HL-60 (cell line): ENCODE data around the gene MEF2B.

Experiments
- DNase-seq, 2 experiments: peaks; one replicate each; pipeline ENCODE4 v3.0.0-alpha.2; 2010 to 2020; ENCODE audit warnings: low read depth in 1 of 2, low spot score in 1 of 2
- H3K27ac ChIP-seq: fragments of 250-450 bp; sonication (Bioruptor Pico); replicated peaks from 2 replicates; pipeline ENCODE4 v1.5.1; 2020; ENCODE audit warnings: mild to moderate bottlenecking, moderate library complexity
- H3K27me3 ChIP-seq: fragments of 250-450 bp; sonication (Bioruptor Pico); 2 replicates; pipeline ENCODE4 v1.5.1; 2021; ENCODE audit warnings: mild to moderate bottlenecking, moderate library complexity; ENCODE audit not compliant: insufficient read depth, poor library complexity, severe bottlenecking
- H3K4me3 ChIP-seq: replicated peaks from 2 replicates; pipeline ENCODE4 v1.5.1; 2011; ENCODE audit warnings: mild to moderate bottlenecking, control low read depth, low read length; ENCODE audit not compliant: insufficient read depth
- GABPA ChIP-seq: IDR thresholded peaks from 2 replicates; pipeline ENCODE4 v1.6.1; 2012; ENCODE audit warnings: low read depth
- POLR2AphosphoS5 ChIP-seq: IDR thresholded peaks from 2 replicates; pipeline ENCODE4 v1.6.1; 2012; ENCODE audit warnings: low read depth
- REST ChIP-seq: IDR thresholded peaks from 2 replicates; pipeline ENCODE4 v1.6.1; 2012; ENCODE audit warnings: low read depth; ENCODE audit not compliant: insufficient replicate concordance
- SPI1 ChIP-seq: IDR thresholded peaks from 2 replicates; pipeline ENCODE4 v1.6.1; 2012; ENCODE audit warnings: low read depth, mild to moderate bottlenecking, borderline replicate concordance
- TF ChIP-seq, protein P1 (sequence below): IDR thresholded peaks from one replicate; pipeline ENCODE4 v1.5.1; 2011; ENCODE audit warnings: low read length, control low read depth, inconsistent platforms; ENCODE audit not compliant: insufficient read depth

The MEF2B gene

GRCh38 chr19:19098084-19098702 lies 71.9 kb downstream of the MEF2B start:
- TF ChIP-seq, protein P1, sequence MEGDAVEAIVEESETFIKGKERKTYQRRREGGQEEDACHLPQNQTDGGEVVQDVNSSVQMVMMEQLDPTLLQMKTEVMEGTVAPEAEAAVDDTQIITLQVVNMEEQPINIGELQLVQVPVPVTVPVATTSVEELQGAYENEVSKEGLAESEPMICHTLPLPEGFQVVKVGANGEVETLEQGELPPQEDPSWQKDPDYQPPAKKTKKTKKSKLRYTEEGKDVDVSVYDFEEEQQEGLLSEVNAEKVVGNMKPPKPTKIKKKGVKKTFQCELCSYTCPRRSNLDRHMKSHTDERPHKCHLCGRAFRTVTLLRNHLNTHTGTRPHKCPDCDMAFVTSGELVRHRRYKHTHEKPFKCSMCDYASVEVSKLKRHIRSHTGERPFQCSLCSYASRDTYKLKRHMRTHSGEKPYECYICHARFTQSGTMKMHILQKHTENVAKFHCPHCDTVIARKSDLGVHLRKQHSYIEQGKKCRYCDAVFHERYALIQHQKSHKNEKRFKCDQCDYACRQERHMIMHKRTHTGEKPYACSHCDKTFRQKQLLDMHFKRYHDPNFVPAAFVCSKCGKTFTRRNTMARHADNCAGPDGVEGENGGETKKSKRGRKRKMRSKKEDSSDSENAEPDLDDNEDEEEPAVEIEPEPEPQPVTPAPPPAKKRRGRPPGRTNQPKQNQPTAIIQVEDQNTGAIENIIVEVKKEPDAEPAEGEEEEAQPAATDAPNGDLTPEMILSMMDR = no peak
- no peak for TF ChIP-seq POLR2AphosphoS5
- TF ChIP-seq SPI1 = no peak
- TF ChIP-seq GABPA = no peak
- TF ChIP-seq REST = no peak
- Histone ChIP-seq H3K27ac (no peak overlapping the region), H3K4me3 (no peak overlapping the region), H3K27me3 (no peaks in the 10 kb centered on the region)
- no peak for DNase-seq

DNA sequence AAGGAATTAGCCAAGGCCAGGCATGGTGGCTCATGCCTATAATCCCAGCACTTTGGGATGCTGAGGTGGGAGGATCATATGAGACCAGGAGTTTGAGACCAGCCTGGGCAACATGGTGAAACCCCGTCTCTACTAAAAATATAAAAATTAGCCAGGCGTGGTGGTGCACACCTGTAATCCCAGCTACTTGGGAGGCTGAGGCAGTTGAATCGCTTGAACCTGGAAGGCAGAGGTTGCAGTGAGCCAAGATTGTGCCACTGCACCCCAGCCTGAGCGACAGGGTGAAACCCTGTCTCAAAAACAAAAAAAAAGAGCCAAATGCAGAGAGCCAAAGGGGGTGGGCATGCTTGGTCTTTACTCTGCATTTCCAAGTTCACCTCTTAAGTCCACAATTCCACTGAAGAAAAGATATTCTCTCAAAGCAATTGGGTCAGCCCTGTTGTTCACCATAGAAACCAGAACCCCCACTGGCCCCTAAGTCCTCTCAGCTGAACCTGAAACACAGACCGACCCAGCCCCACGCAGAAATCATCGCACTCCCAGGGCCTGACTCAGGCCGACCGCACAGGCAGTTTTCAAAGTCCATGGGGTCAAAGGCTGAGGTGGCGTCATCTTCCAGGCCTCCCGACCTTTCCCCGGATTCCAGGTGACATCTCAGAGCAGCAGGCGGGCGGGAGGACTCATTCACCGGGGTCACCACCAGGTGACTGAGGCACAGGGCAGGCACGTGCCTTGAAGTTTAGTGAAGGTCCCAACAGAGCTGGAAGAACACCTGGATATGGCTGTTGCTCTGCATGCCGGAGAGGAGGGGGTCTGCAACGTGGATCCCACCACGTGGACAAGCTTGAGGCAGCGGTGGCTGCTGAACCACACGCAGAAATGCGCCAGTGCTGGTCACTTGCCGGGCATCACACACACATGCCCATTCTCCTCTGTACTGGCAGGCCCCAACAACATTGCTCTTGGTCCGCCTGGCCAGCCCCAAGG lies 73.1 kb downstream of the MEF2B start:
- Histone ChIP-seq H3K27me3 (no peaks in the 10 kb centered on the region), H3K27ac (no peak overlapping the region), H3K4me3 (no peak overlapping the region)
- DNase-seq = no peak
- TF ChIP-seq REST (no peak), GABPA (no peak), POLR2AphosphoS5 (no peak), SPI1 (no peak)
- TF ChIP-seq, protein P1 = no peak

GRCh38 chr19:19095691-19096090 lies 74.4 kb downstream of the MEF2B start:
- Histone ChIP-seq H3K4me3 (no peak overlapping the region), H3K27me3 (no peaks in the 10 kb centered on the region), H3K27ac (no peak overlapping the region)
- no peak for TF ChIP-seq REST
- TF ChIP-seq GABPA = no peak
- TF ChIP-seq POLR2AphosphoS5 = no peak
- TF ChIP-seq, protein P1 = no peak
- TF ChIP-seq SPI1 = no peak
- DNase-seq = no peak
